Lower leg skin (tissue), 4 donors: ENCODE data around the gene ADCK1. TPM values are rescaled to one million over a fixed set of nuclear protein-coding genes. Genes with fewer than 3 reads are reported as not detected.

Experiments used
- DNase-seq, 2 donors: peaks; one replicate each; pipeline ENCODE4 v3.0.0-alpha.2; 2019; ENCODE audit warnings: low spot score in 2 of 2
- H3K4me3 ChIP-seq: fragments of 200-600 bp; sonication (generic); 2 replicates; pipeline ENCODE4 v1.5.1; 2017; ENCODE audit warnings: mild to moderate bottlenecking, low read depth; ENCODE audit not compliant: poor library complexity, severe bottlenecking
- CTCF ChIP-seq, 3 donors: fragments of 450-650 bp; IDR thresholded peaks; one replicate each; pipeline ENCODE4 v1.5.1; 2016; ENCODE audit warnings: antibody characterized with exemption in 3 of 3, mild to moderate bottlenecking in 3 of 3, moderate library complexity in 2 of 3
- POLR2A ChIP-seq, 2 donors: fragments of 450-650 bp; IDR thresholded peaks; one replicate each; pipeline ENCODE4 v1.6.1; 2016 to 2017; ENCODE audit warnings: antibody characterized with exemption in 2 of 2, mild to moderate bottlenecking in 1 of 2, moderate library complexity in 1 of 2
- WGBS, 2 donors: methylation state at CpG; one replicate each; pipeline ENCODE4 v1.1.5; 2018; 5-methylcytosine and 5-hydroxymethylcytosine counted together
- intact Hi-C: fragments of 100-400 bp; cut with DNase I; formaldehyde crosslinking; loops from one replicate; pipeline ENCODE4 v1.15.0; 2023; ENCODE audit warnings: low total_unique reads
- total RNA-seq, 4 donors: library from RNA; depleted of rRNA; stranded (reverse); fragments of >200 nt; gene quantifications; one replicate each; pipeline ENCODE4 v1.1.0, GENCODE V29; 2016

ADCK1 gene
- total RNA-seq, 4 donors from 2014 or later: 5.7 to 8.5 (median 6.4) TPM

GRCh38 chr14:77822741-77823140 lies 22.8 kb downstream of the ADCK1 start:
- intact Hi-C loops: no loop called here
- WGBS, 2 donors: 98 to 100% methylated on average over 3 of the region's 3 CpGs
- no peak overlapping the region for H3K4me3 ChIP-seq
- DNase-seq: no peak
- TF ChIP-seq POLR2A (IDR thresholded peaks at IDR 0.05) (no peak), CTCF (IDR thresholded peaks at IDR 0.05) (no peak)

GRCh38 chr14:77823378-77823777 lies 23.5 kb downstream of the ADCK1 start:
- intact Hi-C loops: no loop called here
- TF ChIP-seq CTCF (IDR thresholded peaks at IDR 0.05) (no peak), POLR2A (IDR thresholded peaks at IDR 0.05) (no peak)
- no peak overlapping the region for H3K4me3 ChIP-seq
- no peak for DNase-seq
- WGBS, 2 donors: 92 to 96% methylated on average over 3 of the region's 3 CpGs

- intact Hi-C loops: no loop called here
- WGBS, 2 donors: 89 to 90% methylated on average over 16 of the region's 16 CpGs
- no peak for TF ChIP-seq CTCF (IDR thresholded peaks at IDR 0.05)
- H3K4me3 ChIP-seq: no peak overlapping the region
- no peak for DNase-seq
These were observed 26.1 kb downstream of the ADCK1 start for GRCh38 chr14:77825895-77826519.

- TF ChIP-seq CTCF (IDR thresholded peaks at IDR 0.05): no peak
- no peak for TF ChIP-seq POLR2A (IDR thresholded peaks at IDR 0.05)
- no peak for DNase-seq
- no peak overlapping the region for H3K4me3 ChIP-seq
- intact Hi-C loops: no loop called here
- whole genome bisulfite sequencing, 2 donors: 85% methylated on average over 2 of the region's 2 CpGs
These were observed 30.8 kb downstream of the ADCK1 start for GRCh38 chr14:77830692-77831091.

- TF ChIP-seq POLR2A (IDR thresholded peaks at IDR 0.05) (no peak), CTCF (IDR thresholded peaks at IDR 0.05) (no peak)
- H3K4me3 ChIP-seq: no peak overlapping the region
- DNase-seq: no peak
- 20 to 33% methylated on average over 3 of the region's 3 CpGs for WGBS, 2 donors
- intact Hi-C loops: no loop called here
These were observed 32.4 kb downstream of the ADCK1 start for GRCh38 chr14:77832297-77832696.

- 76 to 90% methylated on average over 7 of the region's 7 CpGs for WGBS, 2 donors
- no peak for DNase-seq
- TF ChIP-seq POLR2A (IDR thresholded peaks at IDR 0.05) (no peak), CTCF (IDR thresholded peaks at IDR 0.05) (no peak)
- no peak overlapping the region for H3K4me3 ChIP-seq
- intact Hi-C loops: no loop called here
These were observed 38.0 kb downstream of the ADCK1 start for GRCh38 chr14:77837926-77838325.
